ENCODE results near the gene GCLC.

DNA sequence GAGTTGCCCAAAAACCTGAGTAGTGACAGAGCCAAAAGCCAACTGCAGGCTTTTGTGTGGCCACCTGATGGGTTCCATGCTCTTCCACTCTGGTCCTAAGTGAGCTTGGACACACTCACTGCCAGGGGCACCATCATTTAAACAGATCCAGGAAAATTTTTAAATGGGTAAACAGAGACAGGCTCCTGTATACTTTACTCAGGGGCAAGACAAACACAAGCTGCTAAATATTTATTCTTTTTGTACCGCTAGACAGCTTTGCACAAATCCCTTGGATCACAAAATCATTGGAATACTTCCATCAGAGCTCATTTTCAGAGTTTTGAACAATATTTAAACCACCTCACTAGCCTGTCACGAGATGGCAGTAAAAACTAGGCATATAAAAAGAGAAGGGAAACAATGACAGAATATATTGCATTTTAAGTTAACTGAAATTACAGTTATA is 31.4 kb downstream of the GCLC start:
- TF ChIP-seq, protein P1, sequence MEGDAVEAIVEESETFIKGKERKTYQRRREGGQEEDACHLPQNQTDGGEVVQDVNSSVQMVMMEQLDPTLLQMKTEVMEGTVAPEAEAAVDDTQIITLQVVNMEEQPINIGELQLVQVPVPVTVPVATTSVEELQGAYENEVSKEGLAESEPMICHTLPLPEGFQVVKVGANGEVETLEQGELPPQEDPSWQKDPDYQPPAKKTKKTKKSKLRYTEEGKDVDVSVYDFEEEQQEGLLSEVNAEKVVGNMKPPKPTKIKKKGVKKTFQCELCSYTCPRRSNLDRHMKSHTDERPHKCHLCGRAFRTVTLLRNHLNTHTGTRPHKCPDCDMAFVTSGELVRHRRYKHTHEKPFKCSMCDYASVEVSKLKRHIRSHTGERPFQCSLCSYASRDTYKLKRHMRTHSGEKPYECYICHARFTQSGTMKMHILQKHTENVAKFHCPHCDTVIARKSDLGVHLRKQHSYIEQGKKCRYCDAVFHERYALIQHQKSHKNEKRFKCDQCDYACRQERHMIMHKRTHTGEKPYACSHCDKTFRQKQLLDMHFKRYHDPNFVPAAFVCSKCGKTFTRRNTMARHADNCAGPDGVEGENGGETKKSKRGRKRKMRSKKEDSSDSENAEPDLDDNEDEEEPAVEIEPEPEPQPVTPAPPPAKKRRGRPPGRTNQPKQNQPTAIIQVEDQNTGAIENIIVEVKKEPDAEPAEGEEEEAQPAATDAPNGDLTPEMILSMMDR (IDR thresholded peaks at IDR 0.05) = no peak
- TF ChIP-seq POLR2A (IDR thresholded peaks at IDR 0.05) = no peak
- TF ChIP-seq POLR2AphosphoS5 (IDR thresholded peaks at IDR 0.05) = no peak

Measured in upper lobe of left lung (tissue), 4 donors.